Esophagus muscularis mucosa (tissue), 3 donors: ENCODE data around the gene MICAL3.

Source experiments
- CTCF ChIP-seq, 3 experiments: fragments of 200-600 bp in 2 of 3; fragments of 450-650 bp in 1 of 3; sonication (generic) in 2 of 3; IDR thresholded peaks; one replicate each; pipeline ENCODE4 v1.5.1; 2017 to 2019; ENCODE audit warnings: antibody characterized with exemption in 3 of 3, mild to moderate bottlenecking in 2 of 3, moderate library complexity in 1 of 3
- POLR2AphosphoS5 ChIP-seq, 2 donors: sonication (generic); formaldehyde crosslinking; IDR thresholded peaks; one replicate each; pipeline ENCODE4 v1.6.1; 2017; ENCODE audit warnings: antibody characterized with exemption in 2 of 2

- TF ChIP-seq POLR2AphosphoS5 (IDR thresholded peaks at IDR 0.05) (no peak), CTCF (IDR thresholded peaks at IDR 0.05) (no peak)
Measured at GRCh38 chr22:17862646-17863181, 161.6 kb downstream of the MICAL3 start.
